HS-5 (cell line): ENCODE data around the gene CNOT6.

Source experiments
- DNase-seq: peaks from one replicate; pipeline ENCODE4 v3.0.0-alpha.2; 2012; ENCODE audit warnings: low read depth

The CNOT6 gene

DNA sequence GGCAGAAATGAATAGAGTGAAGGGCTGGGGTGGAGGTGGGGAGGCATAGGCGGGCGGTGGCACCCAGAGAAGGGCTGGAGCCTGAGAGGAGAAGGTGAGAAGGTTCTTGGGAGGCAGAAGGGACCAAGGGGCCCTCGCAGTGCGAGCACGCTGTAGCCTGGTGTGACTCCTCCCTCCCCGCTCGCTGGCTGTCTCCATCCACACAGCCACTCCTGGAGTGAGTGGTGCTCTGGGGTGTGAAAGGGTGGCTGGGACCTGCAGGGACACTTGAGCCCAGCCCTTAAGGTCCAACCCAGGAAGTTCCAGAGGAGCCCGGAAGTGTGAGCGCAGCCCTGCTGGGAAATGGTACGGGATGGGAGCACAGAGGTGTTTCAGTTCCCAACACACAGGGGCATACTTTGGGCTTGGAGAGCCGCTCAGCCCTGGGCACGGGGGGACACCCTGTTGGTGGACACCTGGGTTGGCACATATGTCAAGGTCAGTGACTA lies 106.4 kb downstream of the CNOT6 start:
- DNase-seq = no peak

DNA sequence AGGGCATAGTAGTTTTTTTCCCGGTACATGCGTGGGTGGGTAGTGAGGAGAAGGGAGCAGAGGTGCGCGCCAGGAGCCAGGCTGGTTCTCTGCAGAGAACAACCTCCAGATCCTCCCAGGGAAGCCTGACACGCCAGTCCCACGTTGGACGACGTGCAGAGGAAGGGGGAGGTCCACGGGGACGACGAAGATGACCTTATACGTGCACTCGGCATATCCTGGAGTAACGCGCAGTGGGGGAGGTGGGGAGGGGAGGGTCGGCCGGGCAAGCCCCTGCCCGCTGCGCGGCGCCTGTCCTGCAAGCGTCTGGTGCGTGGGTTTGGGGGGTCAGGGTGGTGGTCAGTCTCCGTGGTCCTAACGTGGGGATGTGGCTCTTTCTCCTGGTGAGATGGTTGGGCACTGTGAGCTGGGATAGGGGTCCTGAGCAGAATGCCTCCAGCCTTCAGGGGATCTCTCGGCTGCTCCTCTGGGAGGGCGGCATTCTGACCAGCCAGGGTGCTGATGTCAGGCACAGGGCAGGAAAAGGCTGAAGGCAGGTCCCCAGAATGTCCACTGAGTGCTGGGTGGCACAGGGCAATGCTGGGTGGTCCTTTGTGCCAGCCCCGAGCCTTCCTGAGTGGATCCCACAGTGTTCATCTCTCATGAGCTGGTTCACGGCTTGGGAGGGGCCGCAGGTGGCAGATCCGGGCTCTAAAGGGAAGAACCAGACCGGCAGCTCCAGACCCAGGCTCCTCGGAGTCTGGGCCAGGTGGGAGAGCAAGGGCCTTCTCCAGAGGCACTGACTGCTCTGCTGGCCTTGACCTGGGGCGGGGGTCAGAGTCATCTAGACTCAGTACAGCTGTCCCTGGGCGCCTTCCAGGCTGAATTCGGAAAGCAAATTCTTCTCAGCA lies 107.7 kb downstream of the CNOT6 start:
- DNase-seq = no peak

DNA sequence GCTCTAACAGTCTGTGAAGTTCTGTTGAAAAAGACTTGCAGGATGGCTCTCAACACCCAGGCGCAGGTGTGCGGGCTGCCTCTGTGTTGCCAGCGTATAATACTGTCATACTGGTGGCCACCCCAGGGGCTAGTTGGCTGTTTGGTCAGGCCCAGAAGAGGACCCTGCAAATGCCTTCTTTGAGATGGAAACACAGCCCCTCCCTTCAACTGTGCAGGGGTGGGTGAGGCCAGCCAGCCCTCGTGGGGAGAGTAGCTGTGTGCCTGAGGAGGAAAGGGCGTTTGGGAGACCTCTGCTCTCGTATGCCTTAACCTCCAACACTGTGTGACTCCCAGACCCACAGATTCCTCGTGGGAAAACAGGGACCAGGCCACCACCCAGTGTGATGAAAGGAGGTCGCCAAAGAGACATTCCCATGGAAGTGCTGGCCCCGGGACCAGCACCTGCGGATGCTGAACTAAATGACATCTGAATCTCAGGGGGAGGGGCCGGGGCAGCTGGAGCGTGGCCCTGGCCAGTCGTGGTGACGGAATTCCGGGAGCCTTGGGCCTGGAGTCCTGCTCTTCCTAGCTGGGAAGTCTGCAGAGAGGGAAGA lies 108.4 kb downstream of the CNOT6 start:
- DNase-seq = no peak

DNA sequence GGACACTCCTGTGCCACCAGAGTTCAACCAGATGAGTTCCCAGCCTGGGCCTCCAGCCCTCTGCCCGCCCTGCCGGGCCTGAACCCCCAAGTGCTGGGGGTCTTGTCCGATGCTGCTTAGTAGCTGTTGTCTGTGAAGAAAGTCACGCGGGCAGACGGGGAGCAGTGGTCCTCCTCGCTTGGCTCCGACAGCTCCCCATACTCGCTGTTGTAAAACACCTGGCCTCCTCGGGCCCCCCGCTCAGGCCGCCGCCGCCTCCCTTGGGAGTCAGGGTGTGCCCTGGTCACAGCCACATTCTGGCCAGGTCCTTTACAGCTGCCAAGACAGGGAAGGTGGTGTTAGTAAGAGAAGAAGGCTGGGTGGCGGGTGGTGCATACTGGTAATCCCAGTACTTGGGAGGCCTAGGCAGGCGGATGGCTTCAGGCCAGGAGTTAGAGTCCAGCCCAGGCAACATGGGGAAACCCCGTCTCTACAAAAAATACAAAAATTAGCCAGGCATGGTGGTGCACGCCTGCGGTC lies 109.0 kb downstream of the CNOT6 start:
- no peak for DNase-seq

DNA sequence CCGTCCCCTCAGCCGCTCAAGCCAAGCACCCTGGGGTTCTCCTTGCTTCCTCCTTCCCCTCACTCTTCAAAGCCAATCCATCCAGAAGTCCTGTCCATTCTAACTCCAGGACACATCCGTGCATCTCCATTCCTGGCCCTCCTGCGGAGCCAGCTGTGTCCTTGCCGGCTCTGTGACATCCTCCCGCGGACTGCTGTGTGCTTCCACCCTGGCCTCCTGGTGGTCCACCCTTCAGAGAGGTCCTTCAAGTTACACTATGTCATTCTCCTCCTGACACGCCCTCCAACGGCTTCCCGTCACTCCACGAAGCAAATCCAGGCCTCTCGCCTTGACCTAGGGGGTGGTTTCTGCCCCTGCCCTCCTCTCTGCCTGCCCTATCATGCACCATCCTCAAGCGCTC lies 110.1 kb downstream of the CNOT6 start:
- DNase-seq = no peak

DNA sequence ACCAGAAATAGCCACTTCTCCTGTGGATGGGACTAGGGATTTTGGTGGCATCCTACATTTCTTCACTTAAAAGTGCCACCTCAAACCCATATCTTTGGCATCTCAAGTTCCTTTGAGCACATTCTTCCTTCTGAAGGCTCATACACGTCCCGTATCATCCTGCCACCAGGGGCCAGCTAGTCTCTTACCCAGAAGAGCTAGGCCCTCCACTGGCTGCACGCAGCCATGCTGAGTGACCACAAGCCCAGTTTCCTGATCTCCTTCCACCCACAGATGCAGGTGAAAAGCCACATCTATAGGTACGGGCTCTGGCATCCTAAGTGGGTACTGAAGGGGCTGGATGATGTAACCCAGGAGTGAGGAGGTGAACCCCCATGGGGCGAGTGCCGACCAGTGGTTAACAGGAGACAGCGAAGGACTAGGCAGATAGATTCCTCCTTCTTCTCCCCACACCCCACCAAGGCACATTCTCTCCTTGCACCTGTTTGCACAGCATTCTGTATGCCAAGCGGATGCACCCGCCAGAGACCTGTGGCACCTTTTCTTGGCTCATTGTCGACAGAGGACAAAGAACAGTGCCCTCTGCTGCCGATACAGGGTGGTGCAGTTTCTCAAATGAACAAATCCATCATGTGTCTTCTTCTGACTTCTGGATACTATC lies 111.5 kb downstream of the CNOT6 start:
- DNase-seq = peak; percentile 13

DNA sequence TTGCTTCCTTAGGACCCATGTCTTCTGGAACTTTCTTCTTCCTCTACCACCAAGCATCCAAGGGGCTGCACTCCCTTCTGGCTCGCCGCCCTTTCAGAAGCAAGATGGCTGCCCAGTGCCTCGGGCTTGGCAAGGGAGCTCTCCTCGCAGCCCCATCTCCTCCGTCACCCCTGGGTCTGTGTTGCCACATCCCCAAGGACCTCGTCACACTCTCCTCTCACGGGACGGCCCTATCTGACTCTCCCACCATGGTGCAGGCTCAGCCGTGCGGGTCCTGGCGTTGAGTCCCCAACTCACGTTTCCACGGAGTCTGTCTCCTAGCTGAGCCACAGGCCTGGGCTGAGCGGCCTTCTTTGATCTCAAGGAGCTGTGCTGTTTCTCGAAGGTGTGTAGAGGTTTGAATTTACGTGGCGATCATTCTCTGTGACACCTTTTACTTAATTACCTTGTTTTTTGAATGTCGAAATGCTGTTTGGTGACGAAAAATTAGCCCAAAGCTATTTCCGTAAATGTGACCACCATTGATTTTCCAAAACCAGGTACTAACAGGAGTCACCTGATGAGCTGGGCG lies 112.1 kb downstream of the CNOT6 start:
- no peak for DNase-seq

DNA sequence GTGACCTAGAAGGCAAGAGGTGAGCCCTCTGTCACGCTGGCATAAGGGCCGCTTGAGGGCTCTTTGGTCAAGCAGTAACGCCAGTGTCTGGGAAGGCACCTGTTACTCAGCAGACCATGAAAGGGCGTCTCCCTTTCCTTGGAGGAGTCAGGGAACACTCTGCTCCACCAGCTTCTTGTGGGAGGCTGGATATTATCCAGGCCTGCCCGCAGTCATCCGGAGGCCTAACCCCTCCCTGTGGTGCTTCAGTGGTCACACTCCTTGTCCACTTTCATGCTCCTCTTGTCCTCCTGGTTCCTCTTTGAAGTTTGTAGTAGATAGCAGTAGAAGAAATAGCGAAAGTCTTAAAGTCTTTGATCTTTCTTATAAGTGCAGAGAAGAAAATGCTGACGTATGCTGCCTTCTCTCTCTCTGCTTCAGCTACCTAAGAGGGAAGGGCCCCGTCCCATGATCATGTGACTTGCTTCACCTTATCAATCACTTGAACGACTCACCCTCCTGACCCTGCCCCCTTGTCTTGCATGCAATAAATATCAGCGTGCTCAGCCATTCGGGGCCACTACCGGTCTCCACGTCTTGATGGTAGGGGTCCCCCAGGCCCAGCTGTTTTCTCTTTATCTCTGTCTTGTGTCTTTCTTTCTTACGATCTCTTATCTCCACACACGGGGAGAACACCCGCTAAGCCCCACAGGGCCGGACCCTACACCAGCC lies 113.8 kb downstream of the CNOT6 start:
- no peak for DNase-seq

DNA sequence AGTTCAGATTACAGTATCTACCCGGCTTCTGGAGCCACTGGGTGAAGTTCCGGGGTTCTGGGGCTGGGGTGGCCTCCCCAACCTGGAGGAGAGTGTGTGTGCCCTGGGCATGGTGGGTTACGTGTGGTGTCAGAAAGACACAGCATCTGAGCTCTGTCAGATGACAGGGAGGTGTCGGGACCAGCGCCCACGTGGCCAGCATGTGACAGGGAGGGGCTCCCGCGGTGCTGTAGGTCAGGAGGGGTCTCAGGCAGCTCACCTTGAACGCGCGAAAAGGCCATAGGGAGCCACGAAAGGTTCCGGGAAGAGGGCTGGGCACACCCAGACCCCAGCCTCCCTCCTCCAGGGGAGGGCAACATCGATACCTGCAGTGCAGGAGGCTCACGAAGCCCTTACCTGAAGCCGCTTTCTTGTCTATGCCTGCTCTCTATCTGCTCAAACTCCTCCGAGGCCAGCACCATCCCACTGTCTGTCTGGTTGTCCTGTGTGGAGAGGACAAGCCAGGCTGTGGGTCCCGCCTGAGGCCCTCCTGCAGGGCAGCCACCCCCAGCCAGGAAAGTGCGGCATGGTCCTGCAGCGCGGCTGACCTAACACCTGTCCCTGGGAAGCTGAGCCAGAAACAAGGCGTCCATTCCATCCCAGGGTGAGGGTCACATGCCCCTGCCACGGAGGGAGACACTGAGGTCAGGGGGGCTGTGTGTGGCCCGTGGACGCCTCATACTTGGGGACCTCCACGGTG lies 114.6 kb downstream of the CNOT6 start:
- no peak for DNase-seq

DNA sequence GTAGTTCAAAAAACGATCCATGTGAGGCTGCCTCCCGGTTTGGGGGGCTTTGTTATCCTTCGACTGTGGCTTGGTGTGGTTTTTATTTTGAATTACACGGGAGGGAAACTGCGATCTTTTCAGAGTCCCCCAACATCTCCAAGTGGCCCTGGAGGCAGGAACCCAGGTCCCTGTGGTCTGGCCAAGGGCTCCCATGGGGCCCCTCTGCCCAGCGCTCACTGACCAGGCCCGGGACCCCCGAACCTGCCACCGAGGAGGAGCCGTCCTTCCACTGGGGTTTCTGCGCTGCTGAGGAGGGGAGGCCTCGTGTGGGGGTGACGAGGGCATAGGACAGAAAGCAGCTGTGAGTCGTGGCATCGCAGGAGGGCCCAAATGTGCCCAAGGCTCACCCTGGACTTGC lies 115.2 kb downstream of the CNOT6 start:
- DNase-seq = no peak

DNA sequence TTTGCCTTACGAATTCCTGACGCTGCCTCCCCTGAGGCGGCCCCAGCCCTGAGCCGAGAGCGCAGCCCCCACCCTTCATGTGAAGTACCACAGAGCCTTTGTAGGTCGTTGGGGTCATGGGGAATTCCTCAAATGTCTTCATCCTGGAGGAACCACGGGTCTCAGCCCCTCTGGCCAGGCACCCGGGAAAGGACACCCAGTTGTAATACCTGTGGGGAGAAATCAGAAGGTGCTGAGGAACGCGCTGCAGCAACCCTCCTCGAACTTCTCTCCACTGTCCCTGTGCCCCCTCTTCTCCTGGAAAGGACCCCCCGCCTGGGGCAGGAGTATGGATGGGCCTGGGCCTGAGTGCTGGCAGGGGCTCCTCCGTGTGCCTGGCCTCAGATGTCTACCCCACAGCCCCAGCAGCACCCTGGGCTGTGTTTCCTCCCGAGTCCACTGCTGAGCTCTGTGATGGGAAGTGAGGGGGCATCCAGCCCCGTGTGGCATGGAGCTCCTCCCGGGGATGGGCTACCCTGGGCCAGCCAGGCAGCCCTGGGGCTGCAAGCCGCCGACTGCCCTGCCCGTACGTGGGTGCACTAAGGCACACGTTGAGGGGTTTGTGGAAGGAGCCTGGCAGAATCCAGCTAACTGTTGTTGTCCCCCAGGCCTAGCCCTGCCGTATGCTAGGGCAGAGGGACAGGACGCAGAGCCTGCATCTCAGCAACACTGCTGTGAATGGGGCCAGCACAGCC lies 115.8 kb downstream of the CNOT6 start:
- DNase-seq = no peak

DNA sequence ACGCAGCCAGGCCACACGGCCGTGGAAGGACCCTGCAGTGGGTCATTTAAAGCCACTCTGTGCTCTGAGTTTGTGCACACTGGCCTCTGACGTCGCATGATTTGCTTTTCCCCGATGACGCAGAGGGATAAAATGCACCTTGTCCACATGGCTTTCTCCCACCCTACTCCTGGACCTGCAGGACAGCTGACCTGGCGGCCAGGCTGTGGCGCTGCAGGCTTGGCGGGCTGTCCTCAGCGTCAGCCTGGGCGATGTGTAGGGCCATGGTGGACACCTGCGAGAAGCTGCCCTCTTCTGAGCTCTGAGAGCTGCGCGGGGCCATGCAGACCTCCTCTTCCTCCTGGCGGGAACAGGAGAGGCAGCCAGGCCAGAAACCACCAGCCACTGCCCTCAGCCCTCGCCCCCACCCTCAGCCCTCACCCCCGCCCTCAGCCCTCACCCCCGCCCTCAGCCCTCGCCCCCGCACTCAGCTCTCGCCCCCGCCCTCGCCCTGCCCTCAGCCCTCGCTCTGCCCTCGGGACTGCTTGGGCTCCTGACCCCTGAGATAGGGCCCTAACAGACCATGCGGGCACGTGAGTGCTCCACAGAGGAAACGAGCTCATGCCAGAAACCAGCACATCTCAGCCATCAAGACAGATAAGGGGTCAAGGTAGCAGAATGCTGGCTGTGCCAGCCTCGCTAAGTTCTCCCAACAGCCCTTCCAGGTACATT lies 117.1 kb downstream of the CNOT6 start:
- no peak for DNase-seq

DNA sequence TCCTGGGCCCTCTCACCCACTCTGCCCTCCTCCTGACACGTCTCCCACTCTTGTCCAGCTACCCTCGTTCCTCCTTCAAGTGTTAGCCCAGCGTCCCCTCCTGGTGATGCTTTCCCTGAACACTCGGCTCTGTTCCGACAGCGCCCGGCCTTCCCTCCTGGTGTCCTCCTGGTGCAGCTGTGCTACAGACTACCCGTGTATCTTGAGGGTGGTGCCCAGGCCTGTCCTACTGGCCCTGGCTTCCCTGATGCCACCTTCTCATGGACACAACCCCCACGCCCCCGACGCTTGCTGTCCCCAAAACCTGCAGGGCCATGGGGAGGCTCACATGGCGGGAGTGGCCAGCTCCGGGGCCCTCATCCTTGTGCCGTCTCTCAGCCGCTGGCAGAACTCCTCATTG lies 118.5 kb downstream of the CNOT6 start:
- DNase-seq = no peak

DNA sequence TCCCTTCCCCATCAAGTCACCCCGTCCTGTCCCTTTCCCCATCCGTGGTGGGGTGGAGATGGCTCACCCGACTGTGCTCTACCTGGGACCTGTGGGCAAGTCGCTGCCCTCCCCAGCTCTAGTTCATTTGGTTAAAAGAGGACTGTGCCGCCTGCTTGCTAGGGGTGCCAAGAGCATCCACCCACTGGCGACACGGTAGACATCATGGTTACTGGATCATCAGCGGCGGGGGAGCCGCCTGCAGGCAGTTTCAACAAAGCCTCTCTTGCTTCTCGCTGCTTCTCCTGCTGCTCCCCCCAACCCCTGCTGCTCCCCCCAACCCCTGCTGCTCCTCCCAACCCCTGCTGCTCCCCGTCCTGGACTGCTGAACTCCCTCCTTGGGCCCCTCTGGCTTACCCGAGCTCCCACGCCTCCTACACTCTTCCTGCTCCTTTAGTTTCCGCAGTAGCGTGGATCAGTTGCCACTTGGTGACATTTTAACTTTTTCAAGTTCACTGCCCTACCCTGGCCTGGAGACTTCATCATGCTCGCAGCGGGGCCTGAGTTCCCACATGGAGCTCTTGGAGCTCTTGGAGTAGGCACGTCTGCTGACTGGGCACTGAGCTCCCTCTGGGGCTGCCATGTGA lies 119.1 kb downstream of the CNOT6 start:
- DNase-seq = no peak

DNA sequence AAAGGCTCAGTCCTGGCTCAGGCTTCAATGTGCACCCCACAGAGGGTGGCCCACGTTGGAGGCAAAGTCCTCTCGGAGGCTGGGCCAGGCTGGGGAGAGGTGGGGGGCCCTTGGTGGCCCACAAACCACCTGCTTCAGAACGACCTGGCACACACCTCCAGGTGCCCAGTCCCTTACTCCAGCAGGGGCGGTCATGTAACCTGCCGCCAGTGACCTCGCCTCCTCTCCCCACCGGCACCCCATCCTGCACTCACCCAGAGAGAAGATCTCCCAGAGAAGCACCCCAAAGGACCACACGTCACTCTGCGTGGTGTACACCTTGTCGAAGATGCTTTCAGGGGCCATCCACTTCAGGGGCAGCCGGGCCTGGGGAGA lies 119.6 kb downstream of the CNOT6 start:
- no peak for DNase-seq

DNA sequence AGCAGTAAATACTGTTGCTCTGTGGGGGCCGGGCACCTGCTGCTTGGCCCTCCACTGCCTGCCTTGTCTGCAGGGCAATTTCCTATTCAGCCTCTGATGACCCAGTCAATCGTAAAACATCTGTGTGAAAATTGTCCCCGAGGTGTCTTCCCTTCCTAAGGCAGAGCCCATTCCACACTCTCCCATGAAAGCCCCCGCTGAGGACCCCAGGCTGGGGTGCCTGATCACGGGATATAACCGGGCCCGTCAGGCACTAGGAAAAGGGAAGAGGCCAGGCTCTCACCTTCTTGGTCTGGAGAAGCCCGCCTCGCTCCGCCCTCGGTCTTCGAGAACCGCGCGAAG lies 124.3 kb downstream of the CNOT6 start:
- no peak for DNase-seq

DNA sequence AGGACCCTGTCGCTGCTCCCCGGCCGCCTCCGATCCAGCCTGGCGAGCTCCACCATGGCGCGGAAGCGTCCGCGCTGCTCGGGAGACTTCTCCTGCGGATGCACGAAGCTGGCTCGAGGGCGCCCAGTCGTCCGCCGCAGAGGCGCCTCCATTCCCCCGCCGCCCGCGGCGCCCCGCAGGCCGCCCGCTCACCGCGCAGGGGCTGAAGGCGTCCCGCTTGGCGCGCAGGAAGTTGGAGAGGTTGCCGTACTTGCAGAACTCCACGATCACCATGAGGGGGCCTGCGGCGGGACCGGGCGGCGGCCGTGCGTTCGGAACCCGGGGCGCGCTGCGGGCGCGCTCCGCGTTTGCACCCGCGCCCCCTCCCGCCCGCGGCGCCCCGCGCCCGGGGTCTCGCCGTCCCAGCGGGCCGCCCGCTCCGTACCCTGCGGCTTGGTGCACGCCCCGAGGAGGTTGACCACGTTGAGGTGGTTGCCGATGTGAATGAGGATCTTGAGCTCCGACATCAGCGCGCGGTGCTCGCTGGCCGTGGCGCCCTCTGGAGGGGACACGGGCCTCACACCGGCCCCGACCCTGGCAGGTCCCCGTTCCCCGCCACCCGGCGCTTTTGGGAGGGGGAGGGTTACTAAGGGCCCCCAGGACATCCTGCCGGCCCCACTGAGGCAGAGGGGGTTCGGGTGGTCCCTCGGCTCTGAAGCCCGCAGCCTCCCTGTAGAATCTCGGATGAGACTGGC lies 124.8 kb downstream of the CNOT6 start:
- no peak for DNase-seq

DNA sequence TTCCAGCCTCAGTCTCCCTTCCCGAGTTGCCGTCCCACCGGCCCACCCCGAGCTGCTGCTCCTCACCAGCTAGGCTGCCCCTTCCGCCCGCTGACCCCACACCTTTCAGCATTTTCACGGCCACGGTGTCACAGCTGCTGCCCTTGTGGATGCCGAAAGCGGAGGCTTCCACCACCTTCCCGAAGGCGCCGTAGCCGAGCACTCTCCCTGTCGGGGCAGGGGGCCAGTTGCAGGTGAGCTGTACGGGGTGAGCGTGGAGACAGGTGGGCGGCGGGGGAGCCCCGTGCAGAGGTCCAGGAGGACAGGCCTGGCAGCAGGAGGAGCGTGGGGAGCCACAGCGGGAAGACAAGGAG lies 125.4 kb downstream of the CNOT6 start:
- no peak for DNase-seq

DNA sequence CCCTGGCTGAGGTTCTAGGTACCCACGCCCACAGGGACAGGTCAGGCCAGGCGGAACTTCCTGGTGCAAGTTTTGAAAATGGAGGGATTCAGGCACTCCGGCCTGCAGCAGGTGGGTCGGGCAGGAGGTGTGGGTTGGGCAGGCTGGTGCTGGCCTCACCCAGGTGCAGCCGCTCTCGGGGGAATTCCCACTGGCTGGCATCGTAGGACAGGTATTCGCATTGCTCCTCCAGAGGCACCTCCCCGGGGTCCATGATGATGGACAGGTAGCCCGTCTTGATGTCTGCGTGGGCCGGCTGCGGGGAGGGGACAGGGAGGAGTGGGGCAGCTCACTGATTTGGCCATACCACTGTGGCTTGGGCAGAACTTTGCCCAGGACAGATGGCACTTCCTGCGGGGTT lies 125.8 kb downstream of the CNOT6 start:
- DNase-seq = no peak
